Endothelial cell of umbilical vein (primary cell): Measurements from ENCODE around the gene COL4A2. TPM values are rescaled to one million over a fixed set of nuclear protein-coding genes. Genes with fewer than 3 reads are reported as not detected.

ENCODE experiments used
- BruUV-seq: library from RNA; stranded (reverse); fragments of 400-500 nt; replicated peaks from 2 replicates; lab custom pipeline; 2021; lab: Mats Ljungman, UMichigan
- CTCF ChIA-PET: fragments of 300-600, 350-600 bp; sonication (Branson Sonifier 250); formaldehyde crosslinking; loops from one replicate; lab custom pipeline; 2021; ENCODE audit warnings: antibody characterized with exemption, inconsistent platforms; lab: Charles Lee
- POLR2A ChIA-PET: fragments of 300-600, 350-600 bp; sonication (Branson Sonifier 250); formaldehyde crosslinking; loops from one replicate; lab custom pipeline; 2021; ENCODE audit warnings: antibody characterized with exemption, inconsistent platforms; lab: Charles Lee
- DNase-seq: peaks from one replicate; pipeline ENCODE4 v3.0.0-alpha.2; 2011; ENCODE audit warnings: low read depth, low spot score
- FAIRE-seq: peaks from 2 replicates; lab custom pipeline; 2011; peaks lifted over from hg19 to GRCh38; lab: Jason Lieb, UNC
- H2AFZ ChIP-seq: 2 replicates; pipeline ENCODE4 v1.6.0; 2012; ENCODE audit warnings: low read depth, low read length, control low read depth, inconsistent platforms
- H3K27ac ChIP-seq: 2 replicates; pipeline ENCODE4 v1.5.1; 2011; ENCODE audit warnings: low read depth, mild to moderate bottlenecking, control low read depth, low read length, moderate library complexity; ENCODE audit not compliant: insufficient read depth
- H3K27me3 ChIP-seq, 2 experiments: 2 replicates each; pipeline versions ENCODE4 v1.6.0 to v1.6.1; 2011; ENCODE audit warnings: low read length in 2 of 2, mixed read lengths in 1 of 2; ENCODE audit not compliant: control insufficient read depth in 2 of 2, insufficient read depth in 2 of 2
- H3K36me3 ChIP-seq, 2 experiments: 2 replicates in 1 of 2; 3 replicates in 1 of 2; pipeline ENCODE4 v1.5.1; 2011; ENCODE audit warnings: low read length in 2 of 2, mild to moderate bottlenecking in 1 of 2, moderate library complexity in 1 of 2; ENCODE audit not compliant: control insufficient read depth in 2 of 2, insufficient read depth in 2 of 2; ENCODE audit errors: extremely low read depth in 1 of 2
- H3K4me1 ChIP-seq: 3 replicates; pipeline ENCODE4 v1.5.1; 2011; ENCODE audit warnings: mild to moderate bottlenecking, low read length; ENCODE audit not compliant: control insufficient read depth, insufficient read depth; ENCODE audit errors: extremely low read depth
- H3K4me2 ChIP-seq: 2 replicates; pipeline ENCODE4 v1.6.1; 2011; ENCODE audit warnings: low read length, control low read depth, mixed read lengths; ENCODE audit not compliant: insufficient read depth
- H3K4me3 ChIP-seq, 3 experiments: fragments of 200-600 bp in 1 of 3; sonication (generic), shearing (Covaris generic) in 1 of 3; replicated peaks in 1 of 3; 2 replicates each; pipeline ENCODE4 v1.5.1; 2011 to 2016; ENCODE audit warnings: control low read depth in 3 of 3, low read length in 3 of 3, mild to moderate bottlenecking in 2 of 3, inconsistent platforms in 1 of 3, low read depth in 1 of 3, moderate library complexity in 1 of 3; ENCODE audit not compliant: insufficient read depth in 1 of 3
- H3K79me2 ChIP-seq: 2 replicates; pipeline ENCODE4 v1.6.0; 2012; ENCODE audit warnings: low read length, inconsistent platforms; ENCODE audit not compliant: control insufficient read depth, insufficient read depth
- H3K9ac ChIP-seq: replicated peaks from 2 replicates; pipeline ENCODE3; 2011; ENCODE audit warnings: low read length, control low read depth; ENCODE audit not compliant: insufficient read depth; ENCODE audit errors: extremely low read depth
- H3K9me1 ChIP-seq: replicated peaks from 3 replicates; pipeline ENCODE4 v1.6.0; 2011; ENCODE audit warnings: mild to moderate bottlenecking, low read length; ENCODE audit not compliant: control insufficient read depth, insufficient read depth; ENCODE audit errors: extremely low read depth
- H3K9me3 ChIP-seq: replicated peaks from 2 replicates; pipeline ENCODE4 v1.5.1; 2012; ENCODE audit warnings: low read length, inconsistent platforms; ENCODE audit not compliant: control insufficient read depth, insufficient read depth
- H4K20me1 ChIP-seq: replicated peaks from 2 replicates; pipeline ENCODE3; 2011; ENCODE audit warnings: mild to moderate bottlenecking, low read length; ENCODE audit not compliant: control insufficient read depth, insufficient read depth; ENCODE audit errors: extremely low read depth
- EZH2 ChIP-seq: IDR thresholded peaks from 2 replicates; pipeline ENCODE4 v1.6.1; 2012; ENCODE audit warnings: borderline replicate concordance, low read depth, mild to moderate bottlenecking, moderate library complexity, low read length, inconsistent platforms; ENCODE audit not compliant: severe bottlenecking
- FOS ChIP-seq: IDR thresholded peaks from 2 replicates; pipeline ENCODE4 v1.6.1; 2011; ENCODE audit warnings: mild to moderate bottlenecking, low read length, moderate library complexity, borderline replicate concordance; ENCODE audit not compliant: insufficient read depth
- GATA2 ChIP-seq: IDR thresholded peaks from 2 replicates; pipeline ENCODE4 v1.7.0; 2011; ENCODE audit warnings: low read depth, mild to moderate bottlenecking, moderate library complexity, mixed read lengths, low read length; ENCODE audit not compliant: insufficient read length, insufficient read depth
- JUN ChIP-seq: IDR thresholded peaks from 2 replicates; pipeline ENCODE4 v1.6.1; 2011; ENCODE audit warnings: borderline replicate concordance, low read depth; ENCODE audit not compliant: insufficient read length, insufficient read depth
- MYC ChIP-seq: IDR thresholded peaks from one replicate; pipeline ENCODE4 v1.6.1; 2011; ENCODE audit warnings: mild to moderate bottlenecking, low read depth, low read length
- POLR2A ChIP-seq: IDR thresholded peaks from 2 replicates; pipeline ENCODE4 v1.6.1; 2012; ENCODE audit warnings: low read depth, mild to moderate bottlenecking, control low read depth, low read length
- POLR2AphosphoS5 ChIP-seq: IDR thresholded peaks from 2 replicates; pipeline ENCODE4 v1.6.1; 2012; ENCODE audit warnings: low read depth, mild to moderate bottlenecking, control low read depth, low read length, moderate library complexity; ENCODE audit not compliant: insufficient read depth
- dilution Hi-C: fragments of 300-500 bp; cut with MboI; formaldehyde crosslinking; loops from one replicate; pipeline ENCODE4 v1.15.0; 2019; ENCODE audit warnings: low sequenced_read_pairs; ENCODE audit not compliant: extremely low pct_ligation_motif_present
- intact Hi-C: fragments of 100-400 bp; cut with micrococcal nuclease; formaldehyde crosslinking; loops from one replicate; pipeline ENCODE4 v1.10.0; 2022
- polyA plus RNA-seq, 4 experiments: library from polyadenylated mRNA; depleted of rRNA in 3 of 4; stranded (reverse) in 3 of 4; unstranded in 1 of 4; fragments of >200 nt; gene quantifications; 2 replicates each; pipeline versions ENCODE4 v1.2.1 to v1.2.3, GENCODE V29; 2011 to 2012; ENCODE audit warnings: missing spikeins in 1 of 4
- total RNA-seq: library from RNA; stranded (reverse); gene quantifications from 2 replicates; pipeline ENCODE4 v1.2.3, GENCODE V29; 2021
- TF ChIP-seq, protein P1 (sequence below), 2 donors: IDR thresholded peaks; 1 replicate in 1 of 2; 2 replicates in 1 of 2; pipeline ENCODE4 v1.5.1; 2011; ENCODE audit warnings: low read length in 2 of 2, mild to moderate bottlenecking in 2 of 2, moderate library complexity in 2 of 2, control low read depth in 1 of 2, inconsistent platforms in 1 of 2, low read depth in 1 of 2; ENCODE audit not compliant: insufficient read depth in 1 of 2; ENCODE audit errors: extremely low read depth in 1 of 2
- TF ChIP-seq, protein P2 (sequence below): IDR thresholded peaks from 2 replicates; pipeline ENCODE4 v1.6.1; 2011; ENCODE audit not compliant: insufficient read depth, insufficient read length

The COL4A2 gene
- total and polyA plus RNA-seq, 2 donors (not counting 3 experiments of a cell fraction or from before 2014, with no cell fraction given) = 792 to 940 TPM

DNA sequence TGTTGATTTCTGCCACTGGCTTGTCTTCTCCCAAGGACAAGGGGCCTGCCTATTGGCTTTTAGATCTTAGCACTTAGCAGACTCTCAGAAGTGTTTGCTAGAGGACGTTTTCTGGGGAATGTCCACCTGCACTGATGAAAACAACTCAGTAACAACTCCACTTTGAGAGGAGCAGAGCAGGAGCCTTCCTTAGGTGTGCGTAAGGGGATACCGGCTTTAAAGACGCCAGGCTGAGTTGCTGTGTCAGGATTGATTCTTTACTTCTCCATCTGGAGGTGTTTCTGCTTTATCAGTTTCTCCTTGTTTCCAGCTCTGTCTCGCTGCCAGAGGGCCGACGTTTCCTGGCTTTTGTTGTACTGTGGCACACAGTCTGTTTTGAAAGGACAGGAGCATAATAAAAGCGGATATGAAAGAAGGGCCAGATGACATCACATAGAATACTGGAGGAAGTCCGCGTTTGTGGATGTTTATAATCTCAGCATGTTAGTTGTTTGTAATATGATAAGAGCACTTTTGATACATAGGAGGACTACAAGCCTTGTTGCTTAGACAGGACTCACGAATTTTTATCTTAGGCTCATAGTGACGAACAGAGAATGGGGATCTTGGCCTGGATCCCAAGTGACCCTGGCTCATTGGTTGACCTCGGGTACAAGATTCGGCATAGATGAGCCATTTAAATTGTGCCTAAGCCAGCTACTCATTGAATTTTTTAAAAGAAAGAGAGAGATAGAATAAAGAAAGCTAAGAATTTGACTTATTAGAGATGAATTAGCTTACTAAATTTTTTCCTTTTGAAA, 34.6 kb downstream of the COL4A2 start:
- peak; percentile 95 for DNase-seq
- Histone ChIP-seq H3K27ac (peak overlapping the region; percentile 100), H3K36me3 (peaks cover 0 to 3% of the 10 kb centered on the region in 2 experiments), H3K27me3 (no peaks in the 10 kb centered on the region), H3K4me1 (peaks cover 64% of the 10 kb centered on the region), H3K9me3 (no peaks in the 10 kb centered on the region), H3K4me3 (peak overlapping the region in 1 of 3 experiments; percentile 31), H3K9ac (peak overlapping the region; percentile 99), H3K4me2 (peak overlapping the region; percentile 78), H4K20me1 (peaks cover 2% of the 10 kb centered on the region), H2AFZ (no peak overlapping the region), H3K9me1 (no peaks in the 10 kb centered on the region), H3K79me2 (peaks cover 56% of the 10 kb centered on the region)
- ChIA-PET POLR2A (interaction anchor here (0.6 to 1.0 kb wide), 2 partner anchors 22 to 46 kb away, joined by 3 read pairs; no protein-coding TSS in a partner anchor), CTCF (interaction anchor here (0.8 to 2.9 kb wide), 13 partner anchors 8 to 120 kb away, joined by 3 to 13 read pairs (median 5); partner anchors contain the start of genes COL4A1 and COL4A2)
- TF ChIP-seq GATA2 (peak; percentile 79), POLR2AphosphoS5 (peak; percentile 50), JUN (peak; percentile 65), POLR2A (no peak), FOS (peak; percentile 34)
- BruUV-seq = TSS peak; percentile 85
- intact Hi-C loops (loop anchor here (1.0 to 10.0 kb wide), 10 partner anchors 21 to 373 kb away; partner anchors contain the start of gene ING1), dilution Hi-C loops (no loop called here)
- peak; percentile 97 for FAIRE-seq

DNA sequence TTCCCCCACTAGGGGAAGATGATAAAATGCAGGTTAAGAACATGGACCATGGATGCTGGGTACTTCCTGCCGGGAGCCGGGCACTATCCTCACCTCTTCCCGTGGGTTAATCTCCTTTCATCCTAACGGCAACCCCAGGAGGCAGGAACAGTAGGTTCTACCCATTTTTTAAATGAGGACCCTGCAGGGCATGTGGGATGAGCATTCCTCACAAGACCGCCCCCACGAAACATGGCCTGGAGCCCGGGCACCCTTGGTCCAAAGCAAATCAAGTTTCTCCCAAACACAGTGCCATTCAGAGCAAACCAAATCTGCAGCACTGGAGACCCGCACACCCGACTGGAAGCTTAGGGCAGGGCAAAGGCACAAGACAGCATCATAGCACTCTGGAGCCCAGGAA, 35.4 kb downstream of the COL4A2 start:
- no peak overlapping the region for H2AFZ ChIP-seq
- intact Hi-C loops (loop anchor here (10.0 kb wide), 1 partner anchor 372 kb away; the partner anchor contains the start of gene ING1), dilution Hi-C loops (no loop called here)
- H3K27me3 ChIP-seq = no peaks in the 10 kb centered on the region
- H3K4me2 ChIP-seq = peak overlapping the region; percentile 78
- no peak for DNase-seq
- ChIA-PET POLR2A (no interaction called here), CTCF (interaction anchor here (1.0 to 2.9 kb wide), 5 partner anchors 10 to 70 kb away, joined by 3 to 10 read pairs (median 7); partner anchors contain the start of genes COL4A1 and COL4A2)
- no peaks in the 10 kb centered on the region for H3K9me1 ChIP-seq
- FAIRE-seq = no peak
- H3K9me3 ChIP-seq = no peaks in the 10 kb centered on the region
- peak overlapping the region; percentile 100 for H3K27ac ChIP-seq
- TF ChIP-seq, protein P1, sequence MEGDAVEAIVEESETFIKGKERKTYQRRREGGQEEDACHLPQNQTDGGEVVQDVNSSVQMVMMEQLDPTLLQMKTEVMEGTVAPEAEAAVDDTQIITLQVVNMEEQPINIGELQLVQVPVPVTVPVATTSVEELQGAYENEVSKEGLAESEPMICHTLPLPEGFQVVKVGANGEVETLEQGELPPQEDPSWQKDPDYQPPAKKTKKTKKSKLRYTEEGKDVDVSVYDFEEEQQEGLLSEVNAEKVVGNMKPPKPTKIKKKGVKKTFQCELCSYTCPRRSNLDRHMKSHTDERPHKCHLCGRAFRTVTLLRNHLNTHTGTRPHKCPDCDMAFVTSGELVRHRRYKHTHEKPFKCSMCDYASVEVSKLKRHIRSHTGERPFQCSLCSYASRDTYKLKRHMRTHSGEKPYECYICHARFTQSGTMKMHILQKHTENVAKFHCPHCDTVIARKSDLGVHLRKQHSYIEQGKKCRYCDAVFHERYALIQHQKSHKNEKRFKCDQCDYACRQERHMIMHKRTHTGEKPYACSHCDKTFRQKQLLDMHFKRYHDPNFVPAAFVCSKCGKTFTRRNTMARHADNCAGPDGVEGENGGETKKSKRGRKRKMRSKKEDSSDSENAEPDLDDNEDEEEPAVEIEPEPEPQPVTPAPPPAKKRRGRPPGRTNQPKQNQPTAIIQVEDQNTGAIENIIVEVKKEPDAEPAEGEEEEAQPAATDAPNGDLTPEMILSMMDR (IDR thresholded peaks at IDR 0.05; ENCODE audit: extremely low read depth in 1 of 2, insufficient read depth in 1 of 2, low read depth in 1 of 2, low read length in 2 of 2) = no peak
- TF ChIP-seq POLR2AphosphoS5 (no peak), JUN (no peak), POLR2A (no peak), MYC (no peak), EZH2 (no peak), GATA2 (no peak), FOS (no peak)
- TF ChIP-seq, protein P2, sequence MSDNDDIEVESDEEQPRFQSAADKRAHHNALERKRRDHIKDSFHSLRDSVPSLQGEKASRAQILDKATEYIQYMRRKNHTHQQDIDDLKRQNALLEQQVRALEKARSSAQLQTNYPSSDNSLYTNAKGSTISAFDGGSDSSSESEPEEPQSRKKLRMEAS = no peak
- H3K4me1 ChIP-seq = peaks cover 64% of the 10 kb centered on the region
- peaks cover 2% of the 10 kb centered on the region for H4K20me1 ChIP-seq
- H3K79me2 ChIP-seq = peaks cover 51% of the 10 kb centered on the region
- BruUV-seq = no TSS peak
- H3K4me3 ChIP-seq = no peak overlapping the region
- peak overlapping the region; percentile 99 for H3K9ac ChIP-seq
- H3K36me3 ChIP-seq = peaks cover 0 to 3% of the 10 kb centered on the region in 2 experiments
